Breast epithelium (tissue), 3 donors: ENCODE data around the gene TP53BP2.

Experiments used
- POLR2A ChIP-seq: fragments of 450-650 bp; IDR thresholded peaks from one replicate; pipeline ENCODE4 v1.6.1; 2016; ENCODE audit warnings: antibody characterized with exemption, mild to moderate bottlenecking, moderate library complexity
- TF ChIP-seq, protein P1 (sequence below), 3 donors: fragments of 450-650 bp; IDR thresholded peaks; one replicate each; pipeline ENCODE4 v1.5.1; 2016 to 2017; ENCODE audit warnings: antibody characterized with exemption in 3 of 3, mild to moderate bottlenecking in 3 of 3, moderate library complexity in 3 of 3

DNA sequence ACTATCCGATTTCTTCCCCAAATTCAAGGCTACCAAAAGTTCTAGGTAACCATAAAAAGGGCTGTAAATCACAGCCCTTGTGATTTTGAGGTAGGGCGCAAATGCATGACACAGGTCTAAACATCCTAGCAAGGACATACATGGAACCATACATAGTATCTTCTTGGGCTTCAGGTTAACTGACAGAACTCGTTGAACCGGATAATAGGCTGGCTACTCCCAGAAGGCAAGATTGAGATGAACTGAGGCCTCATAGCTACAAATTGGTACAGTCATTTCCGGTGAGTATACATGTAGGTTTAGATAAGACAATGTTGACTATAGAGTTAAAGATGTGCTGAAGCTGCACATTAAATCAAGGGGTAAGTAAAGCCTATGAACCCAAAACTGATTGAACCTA lies 27.3 kb upstream of the TP53BP2 start:
- TF ChIP-seq, protein P1, sequence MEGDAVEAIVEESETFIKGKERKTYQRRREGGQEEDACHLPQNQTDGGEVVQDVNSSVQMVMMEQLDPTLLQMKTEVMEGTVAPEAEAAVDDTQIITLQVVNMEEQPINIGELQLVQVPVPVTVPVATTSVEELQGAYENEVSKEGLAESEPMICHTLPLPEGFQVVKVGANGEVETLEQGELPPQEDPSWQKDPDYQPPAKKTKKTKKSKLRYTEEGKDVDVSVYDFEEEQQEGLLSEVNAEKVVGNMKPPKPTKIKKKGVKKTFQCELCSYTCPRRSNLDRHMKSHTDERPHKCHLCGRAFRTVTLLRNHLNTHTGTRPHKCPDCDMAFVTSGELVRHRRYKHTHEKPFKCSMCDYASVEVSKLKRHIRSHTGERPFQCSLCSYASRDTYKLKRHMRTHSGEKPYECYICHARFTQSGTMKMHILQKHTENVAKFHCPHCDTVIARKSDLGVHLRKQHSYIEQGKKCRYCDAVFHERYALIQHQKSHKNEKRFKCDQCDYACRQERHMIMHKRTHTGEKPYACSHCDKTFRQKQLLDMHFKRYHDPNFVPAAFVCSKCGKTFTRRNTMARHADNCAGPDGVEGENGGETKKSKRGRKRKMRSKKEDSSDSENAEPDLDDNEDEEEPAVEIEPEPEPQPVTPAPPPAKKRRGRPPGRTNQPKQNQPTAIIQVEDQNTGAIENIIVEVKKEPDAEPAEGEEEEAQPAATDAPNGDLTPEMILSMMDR (IDR thresholded peaks at IDR 0.05) = no peak
- TF ChIP-seq POLR2A = no peak
